Nephron (organoid): ENCODE results near the gene ITGA1.

ENCODE experiments used
- H3K27ac Mint-ChIP-seq, 3 experiments: 2 replicates each; pipeline ENCODE4 v1.8.0; 2020; ENCODE audit warnings: mixed read lengths in 3 of 3, mild to moderate bottlenecking in 2 of 3, moderate library complexity in 1 of 3
- H3K27me3 Mint-ChIP-seq: 2 replicates; pipeline ENCODE4 v1.8.0; 2021; ENCODE audit warnings: low read depth, mild to moderate bottlenecking, moderate library complexity, mixed read lengths
- H3K36me3 Mint-ChIP-seq: 2 replicates; pipeline ENCODE4 v1.8.0; 2020; ENCODE audit warnings: low read depth, mixed read lengths
- H3K4me1 Mint-ChIP-seq: 2 replicates; pipeline ENCODE4 v1.8.0; 2020; ENCODE audit warnings: mixed read lengths
- H3K4me3 Mint-ChIP-seq, 3 experiments: 2 replicates each; pipeline ENCODE4 v1.8.0; 2020; ENCODE audit warnings: mild to moderate bottlenecking in 3 of 3, mixed read lengths in 3 of 3, moderate library complexity in 2 of 3
- H3K9me3 Mint-ChIP-seq: 2 replicates; pipeline ENCODE4 v1.8.0; 2020; ENCODE audit warnings: mixed read lengths
- TF ChIP-seq, protein P1 (sequence below), 3 experiments: fragments of 200-600 bp; sonication (generic); IDR thresholded peaks; one replicate each; pipeline ENCODE4 v1.5.0; 2021; ENCODE audit warnings: antibody characterized with exemption in 3 of 3; ENCODE audit not compliant: unreplicated experiment in 3 of 3

Gene ITGA1

DNA sequence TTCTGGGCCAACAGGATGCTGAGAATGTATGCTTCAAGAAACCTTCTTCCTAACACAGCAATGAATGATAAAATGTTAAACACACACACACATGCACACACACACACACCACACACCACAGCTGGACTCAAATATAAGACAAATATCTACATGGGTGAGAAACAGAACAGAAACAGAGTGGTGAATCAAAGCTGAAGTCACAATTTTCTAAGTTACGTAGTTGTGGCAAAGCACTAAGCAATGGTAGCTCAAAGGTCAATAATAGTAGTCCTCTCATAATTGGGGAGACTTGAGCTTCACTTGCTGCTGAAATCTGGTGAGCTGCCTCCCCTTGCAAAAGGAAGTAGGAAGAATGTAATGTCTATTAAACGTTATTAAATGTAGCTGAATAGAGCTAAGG is 33.7 kb upstream of the ITGA1 start:
- no peaks in the 10 kb centered on the region for H3K4me1 Mint-ChIP-seq
- H3K4me3 Mint-ChIP-seq = no peak overlapping the region
- no peaks in the 10 kb centered on the region for H3K27me3 Mint-ChIP-seq
- no peaks in the 10 kb centered on the region for H3K36me3 Mint-ChIP-seq
- no peaks in the 10 kb centered on the region for H3K9me3 Mint-ChIP-seq
- TF ChIP-seq, protein P1, sequence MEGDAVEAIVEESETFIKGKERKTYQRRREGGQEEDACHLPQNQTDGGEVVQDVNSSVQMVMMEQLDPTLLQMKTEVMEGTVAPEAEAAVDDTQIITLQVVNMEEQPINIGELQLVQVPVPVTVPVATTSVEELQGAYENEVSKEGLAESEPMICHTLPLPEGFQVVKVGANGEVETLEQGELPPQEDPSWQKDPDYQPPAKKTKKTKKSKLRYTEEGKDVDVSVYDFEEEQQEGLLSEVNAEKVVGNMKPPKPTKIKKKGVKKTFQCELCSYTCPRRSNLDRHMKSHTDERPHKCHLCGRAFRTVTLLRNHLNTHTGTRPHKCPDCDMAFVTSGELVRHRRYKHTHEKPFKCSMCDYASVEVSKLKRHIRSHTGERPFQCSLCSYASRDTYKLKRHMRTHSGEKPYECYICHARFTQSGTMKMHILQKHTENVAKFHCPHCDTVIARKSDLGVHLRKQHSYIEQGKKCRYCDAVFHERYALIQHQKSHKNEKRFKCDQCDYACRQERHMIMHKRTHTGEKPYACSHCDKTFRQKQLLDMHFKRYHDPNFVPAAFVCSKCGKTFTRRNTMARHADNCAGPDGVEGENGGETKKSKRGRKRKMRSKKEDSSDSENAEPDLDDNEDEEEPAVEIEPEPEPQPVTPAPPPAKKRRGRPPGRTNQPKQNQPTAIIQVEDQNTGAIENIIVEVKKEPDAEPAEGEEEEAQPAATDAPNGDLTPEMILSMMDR (IDR thresholded peaks at IDR 0.05; ENCODE audit: unreplicated experiment in 3 of 3) = no peak
- no peak overlapping the region for H3K27ac Mint-ChIP-seq

DNA sequence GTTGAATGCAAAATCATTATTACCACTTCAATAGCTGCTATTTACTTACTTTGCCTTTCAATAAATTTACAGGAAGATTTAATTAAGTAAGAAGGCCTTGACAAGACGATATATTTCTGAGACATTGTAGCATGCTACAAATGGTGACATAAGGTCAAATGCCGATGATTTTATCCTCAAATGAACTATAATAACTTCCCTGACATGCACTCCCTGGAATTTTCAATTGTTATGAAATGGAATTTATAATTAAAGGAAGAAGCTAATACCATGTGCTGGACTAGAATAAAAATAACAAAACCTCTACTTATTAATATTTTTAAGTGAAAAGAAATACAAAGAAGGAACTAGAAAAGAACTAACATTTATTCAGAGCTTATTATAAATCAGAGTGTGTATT is 30.2 kb upstream of the ITGA1 start:
- Mint-ChIP-seq H3K4me1 (no peaks in the 10 kb centered on the region), H3K4me3 (no peak overlapping the region), H3K27me3 (no peaks in the 10 kb centered on the region), H3K9me3 (no peaks in the 10 kb centered on the region), H3K36me3 (no peaks in the 10 kb centered on the region), H3K27ac (no peak overlapping the region)
- TF ChIP-seq, protein P1 (IDR thresholded peaks at IDR 0.05; ENCODE audit: unreplicated experiment in 3 of 3) = no peak

DNA sequence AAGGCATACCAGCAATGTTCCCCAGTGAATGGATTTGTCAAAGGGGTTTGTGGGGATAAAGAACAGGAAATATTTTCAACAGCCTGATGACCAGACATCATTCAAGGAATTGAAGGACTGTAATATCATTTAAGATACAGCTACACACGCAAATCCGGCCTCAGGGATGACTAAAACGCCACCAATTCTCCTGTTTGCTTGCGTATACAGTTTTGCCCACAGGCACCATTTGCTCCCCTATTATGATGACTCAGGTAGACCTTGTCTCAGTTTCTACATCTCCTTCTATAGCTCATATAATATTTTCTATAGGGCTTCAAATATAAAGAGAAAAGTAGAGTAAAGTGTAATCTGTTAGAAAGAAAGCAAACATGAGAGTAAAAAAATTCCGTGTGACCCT is 29.7 kb upstream of the ITGA1 start:
- no peaks in the 10 kb centered on the region for H3K9me3 Mint-ChIP-seq
- no peak overlapping the region for H3K27ac Mint-ChIP-seq
- TF ChIP-seq, protein P1 (IDR thresholded peaks at IDR 0.05; ENCODE audit: unreplicated experiment in 3 of 3) = no peak
- H3K4me1 Mint-ChIP-seq = no peaks in the 10 kb centered on the region
- no peaks in the 10 kb centered on the region for H3K36me3 Mint-ChIP-seq
- H3K4me3 Mint-ChIP-seq = no peak overlapping the region
- H3K27me3 Mint-ChIP-seq = no peaks in the 10 kb centered on the region

DNA sequence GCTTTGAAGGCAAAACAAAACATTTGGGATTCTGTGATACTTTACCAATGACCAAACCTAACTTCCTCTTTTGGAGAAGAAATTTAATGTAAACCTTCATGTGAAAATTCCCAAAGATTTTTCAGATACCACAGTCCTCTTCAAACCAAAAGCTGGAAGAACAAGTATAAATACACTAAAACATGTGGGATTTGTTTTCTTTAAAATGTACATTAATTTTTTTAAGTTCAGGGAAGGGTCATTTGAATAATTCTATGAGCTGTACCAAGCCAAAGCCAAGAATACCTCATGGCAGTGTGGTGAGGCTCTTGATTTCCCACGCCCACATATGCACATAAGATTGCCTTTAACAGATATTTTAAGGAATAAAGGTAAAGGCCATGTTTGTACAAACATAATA is 28.4 kb upstream of the ITGA1 start:
- H3K4me3 Mint-ChIP-seq = no peak overlapping the region
- H3K4me1 Mint-ChIP-seq = no peaks in the 10 kb centered on the region
- no peaks in the 10 kb centered on the region for H3K36me3 Mint-ChIP-seq
- H3K27me3 Mint-ChIP-seq = no peaks in the 10 kb centered on the region
- H3K9me3 Mint-ChIP-seq = no peaks in the 10 kb centered on the region
- TF ChIP-seq, protein P1 (IDR thresholded peaks at IDR 0.05; ENCODE audit: unreplicated experiment in 3 of 3) = no peak
- H3K27ac Mint-ChIP-seq = peak overlapping the region in 1 of 3 experiments; percentile 31

DNA sequence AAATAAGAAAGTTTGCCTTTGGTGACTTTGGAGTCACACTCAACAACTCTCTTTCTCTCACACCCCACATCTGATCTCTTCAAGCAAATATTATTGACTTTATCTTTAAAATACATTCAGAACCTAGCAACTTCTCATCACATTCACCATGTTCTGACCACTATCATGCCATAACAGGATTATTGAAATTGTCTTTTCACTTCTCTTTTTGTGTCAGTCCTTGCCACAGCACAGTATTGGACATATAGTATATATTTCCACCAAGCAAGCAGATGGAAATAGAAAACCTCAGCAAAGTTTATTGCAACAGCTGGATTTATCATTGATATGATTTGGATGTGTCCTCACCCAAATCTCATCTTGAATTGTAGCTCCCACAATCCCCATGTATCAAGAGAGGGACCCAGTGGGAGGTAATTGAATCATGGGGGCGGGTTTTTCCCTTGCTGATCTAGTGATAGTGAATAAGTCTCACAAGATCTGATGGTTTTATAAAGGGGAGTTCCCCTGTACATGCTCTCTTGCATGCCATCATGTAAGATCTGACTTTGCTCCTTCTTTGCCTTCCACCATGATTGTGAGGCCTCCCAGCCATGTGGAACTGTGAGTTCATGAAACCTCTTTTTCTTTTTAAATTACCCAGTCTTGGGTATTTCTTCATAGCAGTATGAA is 26.9 kb upstream of the ITGA1 start:
- H3K9me3 Mint-ChIP-seq = no peaks in the 10 kb centered on the region
- no peaks in the 10 kb centered on the region for H3K36me3 Mint-ChIP-seq
- no peak overlapping the region for H3K27ac Mint-ChIP-seq
- TF ChIP-seq, protein P1 (IDR thresholded peaks at IDR 0.05; ENCODE audit: unreplicated experiment in 3 of 3) = no peak
- H3K4me3 Mint-ChIP-seq = no peak overlapping the region
- no peaks in the 10 kb centered on the region for H3K27me3 Mint-ChIP-seq
- H3K4me1 Mint-ChIP-seq = no peaks in the 10 kb centered on the region

DNA sequence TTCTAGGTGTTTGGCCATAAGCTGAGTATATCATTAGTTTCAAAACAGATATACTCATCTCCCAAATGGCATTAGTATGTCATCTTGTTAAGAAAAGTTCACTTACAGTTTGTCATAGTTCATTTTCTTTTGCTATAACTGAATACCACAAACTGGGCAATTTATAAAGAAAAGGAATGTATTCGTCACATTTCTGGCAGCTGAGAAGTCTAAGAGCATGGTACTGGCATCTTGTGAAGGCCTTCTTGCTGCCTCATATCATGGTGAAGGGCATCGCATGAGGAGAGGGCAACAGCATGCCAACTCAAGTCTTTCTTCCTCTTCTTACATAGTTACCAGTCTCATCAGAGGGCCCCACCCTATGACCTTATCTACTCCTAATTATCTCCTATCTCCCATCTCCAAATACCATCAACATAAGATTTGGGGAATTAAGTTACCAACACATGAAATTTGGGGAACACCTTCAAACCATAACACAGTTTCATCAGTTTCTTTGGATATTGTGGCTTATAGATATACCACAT is 20.4 kb upstream of the ITGA1 start:
- TF ChIP-seq, protein P1 (IDR thresholded peaks at IDR 0.05; ENCODE audit: unreplicated experiment in 3 of 3) = no peak
- Mint-ChIP-seq H3K9me3 (no peaks in the 10 kb centered on the region), H3K27me3 (no peaks in the 10 kb centered on the region), H3K4me1 (peaks cover 6% of the 10 kb centered on the region), H3K36me3 (no peaks in the 10 kb centered on the region), H3K27ac (no peak overlapping the region), H3K4me3 (no peak overlapping the region)
